GM12865 (cell line): Measurements from ENCODE around the gene GGTA1.

Source experiments
- DNase-seq: peaks from one replicate; pipeline ENCODE4 v3.0.0; 2010; ENCODE audit warnings: low read depth
- H3K4me3 ChIP-seq: 2 replicates; pipeline ENCODE4 v1.5.1; 2011; ENCODE audit warnings: mild to moderate bottlenecking, low read depth, low read length, control low read depth
- TF ChIP-seq, protein P1 (sequence below): IDR thresholded peaks from 2 replicates; pipeline ENCODE4 v1.5.1; 2011; ENCODE audit warnings: low read length, control low read depth, low read depth, inconsistent platforms; ENCODE audit not compliant: insufficient read depth; ENCODE audit errors: missing control alignments

GGTA1 gene

DNA sequence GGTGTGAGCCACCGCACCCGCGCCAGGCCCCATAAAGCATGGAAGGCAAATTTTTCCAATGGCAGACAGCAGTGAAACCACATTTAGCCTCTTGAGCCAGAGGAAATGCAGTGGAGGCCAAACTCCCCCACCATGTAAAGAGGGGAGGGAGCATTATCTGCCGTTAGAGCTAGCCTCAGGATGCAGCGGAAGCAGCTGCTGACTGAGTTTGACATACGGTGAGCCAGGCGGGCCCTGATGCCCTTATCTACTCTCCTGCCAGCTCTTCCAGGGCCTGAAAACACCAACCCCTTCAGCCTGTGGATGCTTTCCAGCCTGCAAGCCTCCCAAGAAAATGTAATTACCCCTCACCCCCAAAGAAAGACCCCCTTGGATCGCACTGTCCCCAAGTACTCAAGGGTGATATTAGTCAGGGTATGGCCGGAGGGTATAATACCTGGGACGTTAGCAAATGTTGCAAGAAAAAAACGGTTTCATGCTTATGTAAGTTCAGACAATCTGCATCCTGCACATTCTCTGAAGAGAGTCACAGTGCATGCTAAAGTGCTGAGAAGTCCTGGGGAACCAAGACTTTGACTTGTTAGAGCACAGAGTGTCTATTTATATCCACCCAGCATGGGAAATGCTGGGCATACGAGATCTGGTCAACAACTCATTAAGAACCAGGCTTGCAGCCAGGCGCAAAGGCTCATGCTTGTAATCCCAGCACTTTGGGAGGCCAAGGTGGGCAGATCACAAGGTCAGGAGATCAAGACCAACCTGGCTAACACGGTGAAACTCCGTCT is 11.3 kb upstream of the GGTA1 start:
- DNase-seq, result no peak
- no peak overlapping the region for H3K4me3 ChIP-seq

DNA sequence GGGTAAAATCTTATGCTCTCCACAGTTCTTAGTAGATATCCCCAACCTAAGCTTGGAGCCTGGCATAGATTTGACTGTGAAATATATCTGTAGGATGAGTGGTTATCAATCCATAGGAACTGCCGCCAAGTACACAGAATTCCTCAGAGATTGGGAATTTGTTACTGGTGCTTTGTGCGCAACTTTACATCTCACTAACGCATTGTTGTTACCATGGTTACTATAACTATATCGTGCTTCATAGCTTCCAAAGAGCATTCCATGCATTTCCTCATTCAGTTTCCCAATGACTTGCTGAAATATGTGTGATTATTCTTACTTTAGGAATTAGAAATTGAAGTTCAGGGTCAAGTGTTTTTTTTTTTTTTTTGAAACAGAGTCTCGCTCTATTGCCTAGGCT is 9.5 kb upstream of the GGTA1 start:
- TF ChIP-seq, protein P1, sequence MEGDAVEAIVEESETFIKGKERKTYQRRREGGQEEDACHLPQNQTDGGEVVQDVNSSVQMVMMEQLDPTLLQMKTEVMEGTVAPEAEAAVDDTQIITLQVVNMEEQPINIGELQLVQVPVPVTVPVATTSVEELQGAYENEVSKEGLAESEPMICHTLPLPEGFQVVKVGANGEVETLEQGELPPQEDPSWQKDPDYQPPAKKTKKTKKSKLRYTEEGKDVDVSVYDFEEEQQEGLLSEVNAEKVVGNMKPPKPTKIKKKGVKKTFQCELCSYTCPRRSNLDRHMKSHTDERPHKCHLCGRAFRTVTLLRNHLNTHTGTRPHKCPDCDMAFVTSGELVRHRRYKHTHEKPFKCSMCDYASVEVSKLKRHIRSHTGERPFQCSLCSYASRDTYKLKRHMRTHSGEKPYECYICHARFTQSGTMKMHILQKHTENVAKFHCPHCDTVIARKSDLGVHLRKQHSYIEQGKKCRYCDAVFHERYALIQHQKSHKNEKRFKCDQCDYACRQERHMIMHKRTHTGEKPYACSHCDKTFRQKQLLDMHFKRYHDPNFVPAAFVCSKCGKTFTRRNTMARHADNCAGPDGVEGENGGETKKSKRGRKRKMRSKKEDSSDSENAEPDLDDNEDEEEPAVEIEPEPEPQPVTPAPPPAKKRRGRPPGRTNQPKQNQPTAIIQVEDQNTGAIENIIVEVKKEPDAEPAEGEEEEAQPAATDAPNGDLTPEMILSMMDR, result no peak
- H3K4me3 ChIP-seq, result no peak overlapping the region
- DNase-seq, result no peak

More for the DNA sequence above, 11.3 kb upstream of the GGTA1 start:
- TF ChIP-seq, protein P1, result no peak

DNA sequence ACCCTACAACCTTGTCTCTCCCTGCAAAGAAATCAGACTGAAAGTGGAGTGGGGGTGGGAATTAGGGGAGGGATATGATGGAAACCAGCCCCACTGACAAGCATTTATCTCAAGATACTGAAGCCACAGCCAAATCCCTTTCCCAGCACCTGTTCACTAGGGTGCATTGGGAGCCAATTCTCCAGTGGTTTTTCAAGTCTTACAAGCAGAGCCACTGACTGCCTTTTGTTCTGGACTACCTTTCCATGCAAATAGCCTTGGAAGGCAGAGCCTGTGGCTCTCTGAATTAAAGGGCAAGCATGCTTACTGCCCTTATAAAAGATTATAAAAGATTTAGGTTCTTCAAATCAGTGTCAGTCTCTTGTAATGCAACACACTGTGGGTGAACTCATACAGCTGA is 8.8 kb upstream of the GGTA1 start:
- DNase-seq, result no peak
- TF ChIP-seq, protein P1, result no peak
- H3K4me3 ChIP-seq, result no peak overlapping the region

DNA sequence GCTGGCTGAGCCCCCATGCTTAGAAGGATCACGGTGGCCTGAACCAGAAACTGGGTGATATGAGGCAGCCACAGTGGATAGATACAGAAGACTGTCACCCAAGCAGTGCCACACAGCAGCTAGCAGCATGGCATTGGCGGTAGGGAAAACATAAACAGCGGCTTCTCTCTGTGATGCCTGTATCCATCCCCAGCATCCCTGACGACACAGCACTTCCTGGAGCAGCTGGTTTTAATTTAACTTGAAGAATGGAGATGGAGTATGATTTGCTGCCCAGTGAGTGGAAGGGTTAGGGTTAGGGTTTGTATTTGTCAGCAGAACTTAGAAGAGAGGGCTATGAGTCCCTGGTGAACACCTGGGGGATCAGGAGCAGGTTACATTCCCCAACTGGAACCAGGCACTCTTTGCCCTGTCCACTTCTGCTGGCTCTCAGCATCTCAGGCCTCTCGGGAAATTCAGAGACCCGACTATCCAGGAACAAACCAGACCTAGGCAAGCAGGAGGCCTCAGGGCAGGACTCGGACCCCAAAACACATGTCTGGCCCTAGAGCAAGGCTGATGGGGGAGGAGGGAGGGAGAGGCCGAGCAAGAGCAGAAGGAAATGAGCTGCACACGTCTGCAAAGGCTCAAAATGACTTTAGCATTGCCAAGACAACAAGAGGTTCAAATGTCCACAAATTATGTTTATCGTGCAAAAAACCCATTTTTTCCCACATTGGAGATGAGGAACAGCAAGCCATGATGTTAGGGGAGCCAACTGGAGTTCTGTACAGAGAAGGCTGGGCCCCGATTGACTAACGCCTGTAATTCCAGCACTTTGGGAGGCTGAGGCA is 6.5 kb upstream of the GGTA1 start:
- no peak for DNase-seq
- H3K4me3 ChIP-seq, result no peak overlapping the region
- TF ChIP-seq, protein P1, result no peak

DNA sequence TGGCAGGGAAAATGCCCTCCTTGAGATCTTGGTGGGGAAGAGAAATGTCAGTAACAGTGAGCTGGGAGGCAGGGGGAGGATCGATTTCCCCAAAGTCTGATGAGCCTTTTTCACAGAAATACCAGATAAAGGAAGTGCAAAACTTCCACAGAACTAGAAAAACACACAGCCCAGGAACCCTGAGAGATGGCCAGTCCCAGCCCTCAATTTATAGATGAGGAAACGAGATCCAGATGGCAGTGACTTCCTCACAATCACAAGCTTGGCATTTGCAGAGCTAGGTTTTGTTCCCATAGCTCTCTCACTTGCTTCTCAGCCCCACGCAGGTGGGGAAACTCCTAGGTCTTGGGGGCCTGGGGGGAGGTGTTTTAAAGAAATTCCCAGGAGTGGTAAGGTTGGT is 3.8 kb upstream of the GGTA1 start:
- DNase-seq, result no peak
- TF ChIP-seq, protein P1, result no peak
- no peak overlapping the region for H3K4me3 ChIP-seq

DNA sequence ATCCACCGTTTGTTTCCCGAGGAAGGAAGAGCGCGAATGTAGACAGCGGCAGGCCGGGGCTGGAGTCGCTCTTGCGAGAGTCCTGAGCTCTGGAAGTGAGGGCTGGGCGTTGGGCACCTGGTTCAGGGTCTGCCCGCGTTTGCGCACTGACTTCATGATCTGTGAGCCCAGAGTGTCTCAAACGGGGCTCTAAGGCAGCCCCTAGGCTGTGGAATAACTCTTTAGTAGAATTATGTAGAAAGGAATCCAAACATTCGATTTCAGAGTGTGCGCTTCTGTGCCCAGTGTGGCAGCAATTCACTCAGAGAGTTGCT is 478 bp upstream of the GGTA1 start:
- no peak for DNase-seq
- TF ChIP-seq, protein P1, result no peak
- H3K4me3 ChIP-seq, result no peak overlapping the region

DNA sequence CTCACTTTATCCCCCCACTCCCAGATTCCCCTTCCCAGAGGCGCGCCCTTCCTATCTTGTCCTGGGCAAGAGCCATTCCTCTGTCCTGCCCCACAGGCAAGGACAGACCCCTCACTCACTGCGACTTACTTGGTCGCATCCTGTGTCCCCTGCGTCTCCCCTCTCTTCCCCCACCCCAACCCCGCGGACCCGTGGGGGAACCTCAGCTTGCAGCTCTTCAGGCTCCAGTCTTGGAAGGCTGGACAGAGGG is 542 bp downstream of the GGTA1 start:
- H3K4me3 ChIP-seq, result no peak overlapping the region
- TF ChIP-seq, protein P1, result no peak
- no peak for DNase-seq
